NT2/D1 (cell line): ENCODE data around the gene MSMP.

Experiments used
- SUZ12 ChIP-seq: IDR thresholded peaks from 2 replicates; pipeline ENCODE4 v1.6.1; 2011; ENCODE audit not compliant: insufficient read length, insufficient read depth; ENCODE audit errors: extremely low read depth
- YY1 ChIP-seq: IDR thresholded peaks from 2 replicates; pipeline ENCODE4 v1.6.1; 2011; ENCODE audit not compliant: insufficient read length, insufficient read depth
- ZNF274 ChIP-seq: IDR thresholded peaks from 2 replicates; pipeline ENCODE4 v1.6.1; 2011; ENCODE audit warnings: mild to moderate bottlenecking, low read depth, low read length

- no peak for TF ChIP-seq YY1
- no peak for TF ChIP-seq ZNF274
- TF ChIP-seq SUZ12: no peak
Observed at GRCh38 chr9:35706951-35707350, 47.1 kb downstream of the MSMP start.
